Naive B cell (primary cell): ENCODE measurements around the gene GRK7. TPM values are rescaled to one million over a fixed set of nuclear protein-coding genes. Genes with fewer than 3 reads are reported as not detected.
A peak's percentile ranks its signal among the peaks of the same experiment; 100 is the strongest.

Experiments used
- ATAC-seq, 2 donors: fragments of 150-1000 bp; cut with Tn5 transposase; 2 replicates each; pipeline ENCODE4 v1.10.0; 2021; ENCODE audit warnings: low read depth in 2 of 2, mild to moderate bottlenecking in 2 of 2, moderate library complexity in 2 of 2
- DNase-seq: peaks from one replicate; pipeline ENCODE4 v3.0.0; 2022
- H3K27ac Mint-ChIP-seq, 6 donors: one replicate each; pipeline ENCODE4 v1.8.0; 2020 to 2022; ENCODE audit warnings: mild to moderate bottlenecking in 6 of 6, mixed read lengths in 6 of 6, moderate library complexity in 5 of 6, inconsistent platforms in 2 of 6
- H3K27me3 Mint-ChIP-seq, 3 donors: one replicate each; pipeline ENCODE4 v1.8.0; 2021 to 2022; ENCODE audit warnings: mixed read lengths in 3 of 3, mild to moderate bottlenecking in 1 of 3
- H3K36me3 Mint-ChIP-seq, 2 donors: one replicate each; pipeline ENCODE4 v1.8.0; 2020 to 2022; ENCODE audit warnings: mixed read lengths in 2 of 2, inconsistent platforms in 1 of 2, mild to moderate bottlenecking in 1 of 2
- H3K4me1 Mint-ChIP-seq, 3 donors: one replicate each; pipeline ENCODE4 v1.8.0; 2020 to 2022; ENCODE audit warnings: mixed read lengths in 3 of 3, inconsistent platforms in 1 of 3, mild to moderate bottlenecking in 1 of 3, moderate library complexity in 1 of 3
- H3K4me3 Mint-ChIP-seq, 8 donors: one replicate each; pipeline ENCODE4 v1.8.0; 2020 to 2022; ENCODE audit warnings: mild to moderate bottlenecking in 8 of 8, mixed read lengths in 8 of 8, moderate library complexity in 8 of 8, inconsistent platforms in 2 of 8
- H3K9me3 Mint-ChIP-seq, 7 donors: one replicate each; pipeline ENCODE4 v1.8.0; 2020 to 2022; ENCODE audit warnings: mixed read lengths in 7 of 7, mild to moderate bottlenecking in 5 of 7, inconsistent platforms in 2 of 7, moderate library complexity in 1 of 7
- polyA plus RNA-seq, 6 donors: library from polyadenylated mRNA; unstranded; fragments of 300-500 nt; fragmentation: Illumina TruSeq; gene quantifications; one replicate each; pipeline ENCODE4 v1.2.3, GENCODE V29; 2021; ENCODE audit warnings: low read depth in 6 of 6

GRK7 gene
- polyA plus RNA-seq, result under 1 TPM in 2 of 6 donors, not detected in 4; 0.08 to 0.29 TPM

DNA sequence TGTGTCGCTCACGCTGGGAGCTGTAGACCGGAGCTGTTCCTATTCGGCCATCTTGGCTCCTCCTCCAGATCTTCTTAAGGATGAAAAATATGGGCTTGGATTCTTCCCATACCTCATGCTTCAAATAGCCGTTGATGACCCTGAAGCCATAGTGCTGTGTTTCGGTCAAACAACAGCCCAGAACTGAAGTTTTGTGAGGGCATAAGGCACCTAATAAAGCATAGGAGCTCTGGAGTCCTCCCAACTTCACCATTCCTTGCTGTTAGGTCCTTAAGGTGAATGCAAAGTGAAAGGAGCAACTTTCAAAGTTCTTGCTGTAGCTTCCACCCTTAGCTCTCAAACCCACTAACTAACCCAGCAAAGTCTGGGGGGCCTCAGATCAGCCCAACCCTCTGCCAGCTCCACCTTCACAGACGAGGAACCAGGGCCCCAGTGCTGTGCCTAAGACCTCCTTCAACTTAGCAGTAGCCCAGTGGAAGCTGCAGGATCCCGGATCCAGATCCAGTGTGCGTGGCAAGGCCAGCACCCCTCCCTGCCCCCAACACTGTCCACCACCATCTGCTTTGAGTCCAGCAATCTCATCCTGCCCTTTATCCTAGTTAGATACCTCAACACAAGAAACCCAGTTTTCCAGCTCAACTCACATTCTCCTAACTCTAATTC, at the start of gene GRK7:
Gene GRK7, plus strand, starts transcription at position 321 of the 663 bp plus-strand sequence. CDS start 14,877 bp downstream, outside the sequence.
- H3K9me3 Mint-ChIP-seq, result no peaks in the 10 kb centered on the region

DNA sequence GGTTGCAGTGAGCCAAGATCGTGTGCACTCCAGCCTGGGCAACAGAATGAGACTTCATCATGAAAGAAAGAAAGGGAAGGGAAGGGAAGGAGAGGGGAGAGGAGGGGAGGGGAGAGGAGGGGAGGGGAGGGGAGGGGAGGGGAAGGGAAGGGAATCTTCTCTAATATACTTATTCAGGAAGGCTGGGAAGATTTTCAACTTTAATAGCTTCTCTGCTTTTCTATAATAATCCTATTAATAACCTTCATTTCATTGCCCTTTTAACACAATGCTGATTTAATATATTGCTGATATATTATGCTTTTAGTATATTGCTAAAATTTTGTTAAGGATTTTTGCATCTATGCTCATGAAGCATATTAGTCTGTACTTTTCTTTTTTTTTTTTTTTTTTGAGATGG, 48.5 kb upstream of the GRK7 start:
- Mint-ChIP-seq H3K27ac (no peak overlapping the region), H3K9me3 (peaks cover 0 to 21% (median 2%) of the 10 kb centered on the region in 7 donors), H3K27me3 (peaks cover 0 to 7% (median 0%) of the 10 kb centered on the region in 3 donors), H3K4me1 (no peaks in the 10 kb centered on the region), H3K36me3 (no peaks in the 10 kb centered on the region), H3K4me3 (no peak overlapping the region)
- no peak for DNase-seq
- no peak for ATAC-seq

More for the DNA sequence above, at the start of gene GRK7:
- ATAC-seq, result no peak
- Mint-ChIP-seq H3K27me3 (no peaks in the 10 kb centered on the region), H3K4me1 (no peaks in the 10 kb centered on the region), H3K27ac (peak within 1 kb of the TSS in 1 of 6 donors; percentile 72), H3K36me3 (no peaks in the 10 kb centered on the region), H3K4me3 (no peak within 1 kb of the TSS)
- DNase-seq, result no peak

DNA sequence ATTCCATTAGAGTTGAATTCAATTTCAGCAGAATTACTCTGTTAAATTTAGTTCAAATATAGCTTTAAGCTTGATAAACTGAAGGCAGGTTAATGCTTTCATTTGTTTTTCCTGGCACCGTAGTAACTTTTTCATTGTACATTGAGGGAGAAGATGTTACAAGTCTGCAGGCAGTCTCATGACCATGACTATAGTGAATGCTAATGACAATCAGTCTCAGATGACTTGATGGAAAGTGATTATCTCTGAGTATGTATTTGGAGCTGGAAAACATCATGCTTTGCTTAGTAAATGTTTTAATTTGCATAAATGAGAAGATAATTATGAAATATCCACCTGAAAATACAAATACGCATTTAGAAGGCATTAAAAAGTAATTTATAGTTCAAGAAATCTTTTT, 41.1 kb upstream of the GRK7 start:
- Mint-ChIP-seq H3K27me3 (peaks cover 0 to 9% (median 4%) of the 10 kb centered on the region in 3 donors), H3K27ac (no peak overlapping the region), H3K9me3 (peaks cover 0 to 2% (median 0%) of the 10 kb centered on the region in 7 donors), H3K4me3 (no peak overlapping the region), H3K36me3 (no peaks in the 10 kb centered on the region), H3K4me1 (peaks cover 0 to 2% (median 0%) of the 10 kb centered on the region in 3 donors)
- ATAC-seq (no peak), DNase-seq (no peak)

GRCh38 chr3:141722648-141723047, 40.6 kb upstream of the GRK7 start:
- Mint-ChIP-seq H3K27ac (no peak overlapping the region), H3K36me3 (no peaks in the 10 kb centered on the region), H3K9me3 (peaks cover 0 to 2% (median 0%) of the 10 kb centered on the region in 7 donors), H3K4me3 (no peak overlapping the region), H3K27me3 (peaks cover 0 to 9% (median 4%) of the 10 kb centered on the region in 3 donors), H3K4me1 (peaks cover 0 to 2% (median 0%) of the 10 kb centered on the region in 3 donors)
- ATAC-seq (no peak), DNase-seq (no peak)

- Mint-ChIP-seq H3K9me3 (no peaks in the 10 kb centered on the region), H3K4me3 (no peak overlapping the region), H3K27me3 (peaks cover 0 to 9% (median 4%) of the 10 kb centered on the region in 3 donors), H3K27ac (peak overlapping the region in 1 of 6 donors; percentile 15), H3K36me3 (no peaks in the 10 kb centered on the region), H3K4me1 (peaks cover 0 to 2% (median 0%) of the 10 kb centered on the region in 3 donors)
- ATAC-seq, result no peak
- DNase-seq, result no peak
Measured at GRCh38 chr3:141723255-141723654, 40.0 kb upstream of the GRK7 start.

- Mint-ChIP-seq H3K27me3 (peaks cover 0 to 6% (median 4%) of the 10 kb centered on the region in 3 donors), H3K36me3 (no peaks in the 10 kb centered on the region)
Measured at GRCh38 chr3:141724186-141724585, 39.0 kb upstream of the GRK7 start.

GRCh38 chr3:141725036-141725435, 38.2 kb upstream of the GRK7 start:
- Mint-ChIP-seq H3K27me3 (peaks cover 0 to 4% (median 0%) of the 10 kb centered on the region in 3 donors), H3K4me1 (peaks cover 0 to 2% (median 0%) of the 10 kb centered on the region in 3 donors), H3K9me3 (no peaks in the 10 kb centered on the region), H3K27ac (no peak overlapping the region), H3K4me3 (no peak overlapping the region), H3K36me3 (no peaks in the 10 kb centered on the region)
- DNase-seq, result no peak
- ATAC-seq, result no peak

More at GRCh38 chr3:141724186-141724585, 39.0 kb upstream of the GRK7 start:
- no peaks in the 10 kb centered on the region for H3K9me3 Mint-ChIP-seq
- DNase-seq (no peak), ATAC-seq (no peak)
- H3K27ac Mint-ChIP-seq, result no peak overlapping the region
- H3K4me3 Mint-ChIP-seq, result no peak overlapping the region
- peaks cover 0 to 2% (median 0%) of the 10 kb centered on the region in 3 donors for H3K4me1 Mint-ChIP-seq

- no peak for ATAC-seq
- H3K4me1 Mint-ChIP-seq, result peaks cover 0 to 2% (median 0%) of the 10 kb centered on the region in 3 donors
- no peak overlapping the region for H3K4me3 Mint-ChIP-seq
- no peaks in the 10 kb centered on the region for H3K9me3 Mint-ChIP-seq
- H3K27ac Mint-ChIP-seq, result no peak overlapping the region
- H3K36me3 Mint-ChIP-seq, result no peaks in the 10 kb centered on the region
- H3K27me3 Mint-ChIP-seq, result no peaks in the 10 kb centered on the region
- DNase-seq, result no peak
Measured at GRCh38 chr3:141726483-141726882, 36.7 kb upstream of the GRK7 start.

- Mint-ChIP-seq H3K36me3 (no peaks in the 10 kb centered on the region), H3K4me1 (peaks cover 0 to 2% (median 0%) of the 10 kb centered on the region in 3 donors), H3K9me3 (no peaks in the 10 kb centered on the region), H3K4me3 (no peak overlapping the region), H3K27ac (peak overlapping the region in 1 of 6 donors; percentile 0), H3K27me3 (no peaks in the 10 kb centered on the region)
- no peak for ATAC-seq
- no peak for DNase-seq
Measured at GRCh38 chr3:141728355-141728892, 34.8 kb upstream of the GRK7 start.

GRCh38 chr3:141729240-141729639, 34.0 kb upstream of the GRK7 start:
- Mint-ChIP-seq H3K9me3 (no peaks in the 10 kb centered on the region), H3K36me3 (no peaks in the 10 kb centered on the region), H3K27me3 (no peaks in the 10 kb centered on the region), H3K27ac (no peak overlapping the region), H3K4me3 (no peak overlapping the region), H3K4me1 (peaks cover 0 to 2% (median 0%) of the 10 kb centered on the region in 3 donors)
- no peak for DNase-seq
- no peak for ATAC-seq

GRCh38 chr3:141735176-141735575, 28.0 kb upstream of the GRK7 start:
- Mint-ChIP-seq H3K4me3 (peak overlapping the region in 1 of 8 donors; percentile 22), H3K27me3 (no peaks in the 10 kb centered on the region), H3K4me1 (peaks cover 13 to 30% (median 30%) of the 10 kb centered on the region in 3 donors), H3K9me3 (peaks cover 0 to 1% (median 0%) of the 10 kb centered on the region in 7 donors), H3K36me3 (no peaks in the 10 kb centered on the region), H3K27ac (peak overlapping the region in 1 of 6 donors; percentile 34)
- DNase-seq, result no peak
- no peak for ATAC-seq

DNA sequence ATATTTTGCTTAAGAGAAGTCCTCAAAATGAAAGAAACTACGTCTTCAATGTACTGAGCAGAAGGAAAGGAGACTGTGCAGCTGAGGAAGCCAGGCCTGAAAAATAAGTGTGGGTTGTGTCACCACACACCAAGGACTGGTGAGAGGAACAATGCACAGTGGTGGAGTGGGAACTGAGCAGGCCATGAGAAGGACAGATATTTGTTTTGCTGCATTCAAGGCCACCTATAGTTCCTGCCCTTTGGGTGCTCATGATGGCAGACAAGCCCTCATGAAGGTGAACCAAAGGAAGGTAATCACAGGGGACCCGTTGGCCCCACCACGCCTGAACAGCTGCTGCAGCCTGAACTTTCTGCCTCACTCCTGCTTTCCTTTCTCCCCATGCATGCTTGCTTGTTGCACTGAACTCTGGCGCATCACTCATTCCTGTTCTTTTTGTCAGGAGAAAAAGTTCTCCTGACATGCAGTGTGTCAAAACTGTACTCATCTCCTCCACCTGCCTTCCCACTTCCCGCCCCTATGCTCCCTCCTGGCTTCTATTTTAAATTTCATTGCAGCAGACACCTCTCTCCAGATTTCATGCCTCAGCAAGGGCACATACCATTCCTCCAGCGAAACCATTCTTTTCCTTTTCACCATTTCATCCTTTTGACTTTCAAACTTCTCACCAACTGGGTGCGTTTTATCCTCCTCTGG, 27.3 kb upstream of the GRK7 start:
- H3K27ac Mint-ChIP-seq, result peak overlapping the region in 1 of 6 donors; percentile 37
- H3K27me3 Mint-ChIP-seq, result no peaks in the 10 kb centered on the region
- DNase-seq (no peak), ATAC-seq (no peak)
- peak overlapping the region in 1 of 8 donors; percentile 38 for H3K4me3 Mint-ChIP-seq
- peaks cover 17 to 38% (median 34%) of the 10 kb centered on the region in 3 donors for H3K4me1 Mint-ChIP-seq
- H3K9me3 Mint-ChIP-seq, result peaks cover 0 to 1% (median 0%) of the 10 kb centered on the region in 7 donors
- no peaks in the 10 kb centered on the region for H3K36me3 Mint-ChIP-seq

DNA sequence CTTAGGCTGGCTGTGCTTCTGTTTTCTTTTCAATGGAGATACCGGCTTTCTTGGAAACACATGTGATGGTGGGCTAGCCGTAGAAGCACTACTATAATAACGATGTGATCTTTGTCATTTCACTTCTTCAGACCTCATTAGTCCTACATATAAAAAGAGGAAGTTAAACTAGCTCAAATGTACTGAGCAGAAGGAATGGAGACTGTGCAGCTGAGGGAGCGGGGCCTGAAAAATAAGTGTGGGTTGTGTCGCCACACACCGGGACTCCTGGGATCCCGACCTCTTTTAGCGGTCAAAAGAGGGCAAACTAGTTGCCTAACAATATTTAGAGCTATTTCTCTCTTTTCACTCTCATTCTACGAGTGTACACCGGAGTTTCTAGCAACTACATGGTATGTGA, 26.1 kb upstream of the GRK7 start:
- H3K36me3 Mint-ChIP-seq, result no peaks in the 10 kb centered on the region
- peak overlapping the region; percentile 24 to 87 (median 50) for H3K4me3 Mint-ChIP-seq
- ATAC-seq, result peak in 1 of 2 donors; percentile 8
- H3K27ac Mint-ChIP-seq, result peak overlapping the region; percentile 18 to 96 (median 88)
- H3K4me1 Mint-ChIP-seq, result peaks cover 20 to 49% (median 38%) of the 10 kb centered on the region in 3 donors
- H3K27me3 Mint-ChIP-seq, result no peaks in the 10 kb centered on the region
- peaks cover 0 to 1% (median 0%) of the 10 kb centered on the region in 7 donors for H3K9me3 Mint-ChIP-seq
- peak; percentile 36 for DNase-seq
